ENCODE results near the gene RIT2. TPM values are rescaled to one million over a fixed set of nuclear protein-coding genes. Genes with fewer than 3 reads are reported as not detected.

Gene RIT2
- polyA plus RNA-seq, 2 of the 4 experiments (the other 2 are of a cell fraction), result not detected

- no peak for ATAC-seq
- Histone ChIP-seq H3K4me3 (no peak overlapping the region), H3K4me2 (no peak overlapping the region), H3K9me3 (no peaks in the 10 kb centered on the region), H3K4me1 (no peaks in the 10 kb centered on the region), H3K27ac (no peak overlapping the region)
- ChIA-PET POLR2A (no interaction called here), CTCF (no interaction called here)
- FAIRE-seq, result no peak
- WGBS (ENCODE audit: missing lambda C conversion rate), result 1% methylated on average over 3 of the region's 3 CpGs
- TF ChIP-seq TP53 (CRISPR knock-in tag; IDR thresholded peaks at IDR 0.05), result no peak
- TF ChIP-seq BHLHE40 (IDR thresholded peaks at IDR 0.05; ENCODE audit: low read depth, low read length), result no peak
- TF ChIP-seq HES2 (IDR thresholded peaks at IDR 0.05), result no peak
- TF ChIP-seq ELK1 (IDR thresholded peaks at IDR 0.05; ENCODE audit: low read depth, low read length), result no peak
- no peak for TF ChIP-seq ATOH8 (CRISPR knock-in tag; IDR thresholded peaks at IDR 0.05; ENCODE audit: low read depth)
- no peak for TF ChIP-seq HOXB13 (CRISPR knock-in tag; IDR thresholded peaks at IDR 0.05; ENCODE audit: low read depth)
- TF ChIP-seq JUN (IDR thresholded peaks at IDR 0.05), result no peak
- DNase-seq (ENCODE audit: low read depth in 1 of 2, low spot score in 1 of 2), result no peak
Measured at GRCh38 chr18:42922363-42922762, 193.1 kb downstream of the RIT2 start.

DNA sequence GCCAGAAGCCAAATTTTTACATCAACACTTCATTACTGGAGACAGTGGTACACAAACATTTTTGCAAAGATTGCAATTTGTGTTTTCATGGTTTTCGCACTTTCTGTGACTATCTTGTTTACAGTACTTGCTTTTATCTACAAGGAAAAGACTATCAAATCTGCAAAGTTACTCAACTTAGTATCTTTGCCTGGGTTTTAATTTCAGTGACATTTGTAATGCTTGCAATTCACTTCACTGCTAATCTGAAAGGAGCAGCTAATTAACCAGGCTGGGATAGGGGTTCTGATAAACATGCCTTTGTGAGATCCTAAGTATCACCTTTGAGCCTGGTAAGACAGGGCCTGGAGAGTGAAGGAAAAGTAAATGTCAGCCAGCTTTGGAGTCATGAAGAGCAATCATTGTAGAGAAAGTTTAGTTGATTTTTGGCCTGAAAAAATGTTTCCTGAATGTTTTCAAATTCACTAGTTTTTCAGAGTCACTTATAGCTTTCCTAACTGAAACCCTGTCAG lies 194.2 kb downstream of the RIT2 start:
- no peaks in the 10 kb centered on the region for H3K4me1 ChIP-seq
- TF ChIP-seq CEBPB (IDR thresholded peaks at IDR 0.05) (no peak), ZC3H11A (IDR thresholded peaks at IDR 0.05) (no peak), CBX8 (IDR thresholded peaks at IDR 0.05) (no peak), EP300 (IDR thresholded peaks at IDR 0.05) (no peak), ATOH8 (CRISPR knock-in tag; IDR thresholded peaks at IDR 0.05; ENCODE audit: low read depth) (no peak), EHF (CRISPR knock-in tag; IDR thresholded peaks at IDR 0.05) (no peak), ZSCAN20 (CRISPR knock-in tag; IDR thresholded peaks at IDR 0.05) (no peak), CHD2 (IDR thresholded peaks at IDR 0.05; ENCODE audit: low read length, partially characterized antibody) (no peak), FOSL2 (IDR thresholded peaks at IDR 0.05) (no peak), FOSL2 (CRISPR knock-in tag; IDR thresholded peaks at IDR 0.05) (no peak), EHMT2 (IDR thresholded peaks at IDR 0.05; ENCODE audit: low read depth) (no peak)
- 5% methylated on average over 1 of the region's 1 CpG for WGBS (ENCODE audit: missing lambda C conversion rate)
- no peak for ATAC-seq
- POLR2A ChIA-PET, result no interaction called here
- H3K27ac ChIP-seq, result no peak overlapping the region
- H3K4me2 ChIP-seq, result no peak overlapping the region
- no peak for DNase-seq (ENCODE audit: low read depth in 1 of 2, low spot score in 1 of 2)
- H3K9me3 ChIP-seq, result no peaks in the 10 kb centered on the region
- CTCF ChIA-PET, result no interaction called here
- no peak overlapping the region for H3K4me3 ChIP-seq
- no peak for FAIRE-seq

- WGBS (ENCODE audit: missing lambda C conversion rate), result 0% methylated on average over 1 of the region's 1 CpG
- no peak overlapping the region for H3K27ac ChIP-seq
- TF ChIP-seq CBX2 (IDR thresholded peaks at IDR 0.05; ENCODE audit: borderline replicate concordance, low read depth), result no peak
- no peak for TF ChIP-seq RCOR1 (IDR thresholded peaks at IDR 0.05; ENCODE audit: low read depth, low read length)
- no peak for TF ChIP-seq POLR2AphosphoS2 (conservative IDR thresholded peaks at IDR 0.05; ENCODE audit: low read length)
- no peak for TF ChIP-seq KDM1A (IDR thresholded peaks at IDR 0.05; ENCODE audit: low read depth)
- TF ChIP-seq, protein P1, sequence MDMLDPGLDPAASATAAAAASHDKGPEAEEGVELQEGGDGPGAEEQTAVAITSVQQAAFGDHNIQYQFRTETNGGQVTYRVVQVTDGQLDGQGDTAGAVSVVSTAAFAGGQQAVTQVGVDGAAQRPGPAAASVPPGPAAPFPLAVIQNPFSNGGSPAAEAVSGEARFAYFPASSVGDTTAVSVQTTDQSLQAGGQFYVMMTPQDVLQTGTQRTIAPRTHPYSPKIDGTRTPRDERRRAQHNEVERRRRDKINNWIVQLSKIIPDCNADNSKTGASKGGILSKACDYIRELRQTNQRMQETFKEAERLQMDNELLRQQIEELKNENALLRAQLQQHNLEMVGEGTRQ (IDR thresholded peaks at IDR 0.05), result no peak
- TF ChIP-seq HOXA7 (CRISPR knock-in tag; IDR thresholded peaks at IDR 0.05), result no peak
- TF ChIP-seq HOXB5 (CRISPR knock-in tag; IDR thresholded peaks at IDR 0.05), result no peak
- TF ChIP-seq GATA3 (IDR thresholded peaks at IDR 0.05; ENCODE audit: borderline replicate concordance), result no peak
- no peak for TF ChIP-seq CHD4 (IDR thresholded peaks at IDR 0.05; ENCODE audit: borderline replicate concordance)
- TF ChIP-seq POLR2A (IDR thresholded peaks at IDR 0.05; ENCODE audit: low read length), result no peak
- no peak for TF ChIP-seq HES2 (IDR thresholded peaks at IDR 0.05)
- TF ChIP-seq JUNB (IDR thresholded peaks at IDR 0.05), result no peak
- no peak for TF ChIP-seq MYC (IDR thresholded peaks at IDR 0.05; ENCODE audit: borderline replicate concordance, low read length)
- H3K4me1 ChIP-seq, result no peaks in the 10 kb centered on the region
- no peak for DNase-seq (ENCODE audit: low read depth in 1 of 2, low spot score in 1 of 2)
- no peak for FAIRE-seq
- no peaks in the 10 kb centered on the region for H3K9me3 ChIP-seq
- H3K4me3 ChIP-seq, result no peak overlapping the region
- CTCF ChIA-PET, result no interaction called here
- no peak for ATAC-seq
- no peak overlapping the region for H3K4me2 ChIP-seq
- POLR2A ChIA-PET, result no interaction called here
Measured at GRCh38 chr18:42920621-42921020, 194.9 kb downstream of the RIT2 start.
